ENCODE results near the gene TCF3. TPM values are rescaled to one million over a fixed set of nuclear protein-coding genes. Genes with fewer than 3 reads are reported as not detected.
"Not testable (repeated sequence)": the region's sequence is repeated elsewhere in the genome, so short reads cannot be mapped to it uniquely, and the experiment has no call there.

Gene TCF3
- total RNA-seq, 1 donor from 2014 or later = 172 TPM

DNA sequence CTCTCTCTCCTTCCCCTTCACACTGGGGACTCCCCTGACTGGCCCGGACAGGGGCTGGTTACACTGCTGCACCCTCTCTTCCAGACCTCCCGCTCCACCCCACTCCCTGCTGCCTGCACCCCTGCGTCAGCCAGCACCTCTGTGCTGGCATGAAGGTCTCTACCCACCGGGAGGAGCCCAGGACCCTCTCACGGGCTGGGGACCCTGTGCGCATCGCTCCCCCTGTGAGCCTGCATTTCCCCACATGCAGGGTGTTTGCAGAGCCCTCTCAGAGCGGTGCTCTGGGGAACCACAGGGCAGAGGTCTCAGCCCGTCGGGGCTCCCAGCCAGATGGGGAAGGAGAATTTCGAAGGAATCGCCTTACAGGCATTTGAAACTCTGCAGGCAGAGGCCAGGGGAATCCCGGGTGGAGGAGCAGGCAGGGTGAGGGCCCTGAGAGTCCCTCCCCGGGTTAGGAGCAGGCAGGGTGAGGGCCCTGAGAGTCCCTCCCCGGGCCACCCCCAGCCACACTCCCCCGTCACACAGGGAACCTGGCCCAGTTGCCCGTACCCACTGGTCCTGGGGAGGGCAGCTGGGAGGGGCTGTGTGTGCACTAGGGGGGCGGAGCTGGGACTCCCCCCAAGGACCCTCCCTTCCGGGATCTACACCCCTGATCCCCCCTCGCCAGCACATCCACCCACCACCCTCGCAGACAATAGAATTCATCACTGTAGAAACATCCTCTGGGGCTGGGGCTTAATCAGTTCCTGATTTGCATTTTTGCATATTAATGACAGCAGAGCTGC lies 16.3 kb upstream of the TCF3 start:
- Mint-ChIP-seq H3K27me3 (ENCODE audit: insufficient read depth) (peaks cover 33% of the 10 kb centered on the region), H3K27ac (no peak overlapping the region), H3K9me3 (no peaks in the 10 kb centered on the region), H3K36me3 (ENCODE audit: low read depth) (no peaks in the 10 kb centered on the region), H3K4me1 (ENCODE audit: low read depth) (peaks cover 5% of the 10 kb centered on the region), H3K4me3 (no peak overlapping the region)
- DNase-seq (ENCODE audit: low spot score) = no peak
- intact Hi-C loops (cut with micrococcal nuclease) = loop anchor here (1.0 kb wide), 1 partner anchor 9 kb away; no protein-coding TSS in a partner anchor

DNA sequence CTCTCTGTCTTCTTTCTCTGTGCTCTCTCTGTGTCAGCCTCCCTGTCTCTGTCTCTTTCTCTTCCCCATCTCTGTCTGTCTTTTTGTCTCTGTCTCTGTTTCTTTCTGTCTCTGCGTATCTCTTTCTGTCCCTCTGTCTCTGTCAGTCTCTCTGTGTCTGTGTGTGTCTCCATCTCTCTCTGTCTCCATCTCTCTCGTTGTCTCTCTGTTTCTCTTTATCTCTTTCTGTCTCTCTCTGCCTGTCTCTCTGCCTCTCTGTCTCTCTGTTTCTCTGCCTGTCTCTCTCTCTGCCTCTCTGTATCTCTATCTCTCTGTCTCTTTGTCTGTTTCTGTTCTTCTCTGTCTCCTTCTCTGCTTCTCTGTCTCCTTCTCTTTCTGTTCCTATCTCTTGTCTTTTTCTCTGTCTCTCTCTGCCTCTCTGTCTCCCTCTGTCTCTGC lies 15.7 kb upstream of the TCF3 start:
- no peaks in the 10 kb centered on the region for H3K9me3 Mint-ChIP-seq
- peaks cover 5% of the 10 kb centered on the region for H3K4me1 Mint-ChIP-seq (ENCODE audit: low read depth)
- no peak for DNase-seq (ENCODE audit: low spot score)
- no peak overlapping the region for H3K4me3 Mint-ChIP-seq
- no peaks in the 10 kb centered on the region for H3K36me3 Mint-ChIP-seq (ENCODE audit: low read depth)
- no peak overlapping the region for H3K27ac Mint-ChIP-seq
- intact Hi-C loops (cut with micrococcal nuclease) = loop anchor here (1.0 kb wide), 1 partner anchor 9 kb away; no protein-coding TSS in a partner anchor
- H3K27me3 Mint-ChIP-seq (ENCODE audit: insufficient read depth) = peaks cover 29% of the 10 kb centered on the region

DNA sequence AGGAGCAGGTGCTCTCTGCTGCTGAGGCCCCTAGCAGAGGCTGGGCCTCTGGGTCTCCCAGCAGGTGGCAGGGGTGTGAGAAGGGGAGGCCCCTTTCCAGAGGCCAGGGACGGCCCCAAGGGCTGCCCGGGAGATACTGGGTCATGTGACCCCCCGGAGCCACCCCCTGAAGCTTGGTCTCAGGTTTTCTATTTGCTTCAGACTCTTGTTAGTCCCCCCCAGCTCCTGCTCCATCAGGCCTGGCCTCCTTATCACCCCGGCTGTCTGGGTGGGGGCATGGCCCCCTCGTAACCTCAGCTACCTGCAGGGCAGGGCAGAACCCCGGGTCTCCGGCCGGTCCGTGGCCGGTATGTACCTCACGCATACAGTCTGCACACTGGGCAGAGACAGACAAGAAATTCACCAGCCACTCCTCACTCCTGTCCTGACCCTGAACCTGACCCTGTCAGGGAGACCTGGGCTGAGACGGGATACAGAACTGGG lies 13.2 kb upstream of the TCF3 start:
- H3K4me3 Mint-ChIP-seq = no peak overlapping the region

DNA sequence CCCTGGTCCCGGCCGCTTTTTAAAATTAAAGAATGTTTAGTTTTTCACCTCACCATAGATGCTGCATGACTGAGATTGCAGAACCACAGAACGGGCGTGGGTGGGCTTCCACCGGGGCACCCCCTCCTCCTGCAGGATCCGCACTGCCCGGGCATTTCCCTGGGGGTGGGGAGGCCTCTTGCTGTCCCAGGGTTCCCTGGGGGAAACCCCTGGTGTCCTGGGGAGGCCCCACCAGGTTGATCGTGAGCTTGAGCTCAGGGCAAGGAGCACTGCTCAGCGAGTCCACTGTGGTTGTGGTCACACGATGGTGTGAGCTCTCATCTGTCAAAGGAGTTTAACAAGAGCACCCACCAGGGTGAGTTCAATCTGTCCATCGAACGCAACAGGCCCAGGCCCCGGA lies 11.4 kb upstream of the TCF3 start:
- Mint-ChIP-seq H3K27ac (no peak overlapping the region), H3K9me3 (no peaks in the 10 kb centered on the region), H3K36me3 (ENCODE audit: low read depth) (no peaks in the 10 kb centered on the region), H3K4me1 (ENCODE audit: low read depth) (peaks cover 5% of the 10 kb centered on the region), H3K27me3 (ENCODE audit: insufficient read depth) (peaks cover 18% of the 10 kb centered on the region), H3K4me3 (no peak overlapping the region)
- intact Hi-C loops (cut with micrococcal nuclease) = no loop called here
- DNase-seq (ENCODE audit: low spot score) = no peak

More for the DNA sequence above, 13.2 kb upstream of the TCF3 start:
- peaks cover 20% of the 10 kb centered on the region for H3K27me3 Mint-ChIP-seq (ENCODE audit: insufficient read depth)
- H3K9me3 Mint-ChIP-seq = no peaks in the 10 kb centered on the region
- no peak overlapping the region for H3K27ac Mint-ChIP-seq
- H3K4me1 Mint-ChIP-seq (ENCODE audit: low read depth) = peaks cover 5% of the 10 kb centered on the region
- intact Hi-C loops (cut with micrococcal nuclease) = no loop called here
- no peaks in the 10 kb centered on the region for H3K36me3 Mint-ChIP-seq (ENCODE audit: low read depth)
- no peak for DNase-seq (ENCODE audit: low spot score)

DNA sequence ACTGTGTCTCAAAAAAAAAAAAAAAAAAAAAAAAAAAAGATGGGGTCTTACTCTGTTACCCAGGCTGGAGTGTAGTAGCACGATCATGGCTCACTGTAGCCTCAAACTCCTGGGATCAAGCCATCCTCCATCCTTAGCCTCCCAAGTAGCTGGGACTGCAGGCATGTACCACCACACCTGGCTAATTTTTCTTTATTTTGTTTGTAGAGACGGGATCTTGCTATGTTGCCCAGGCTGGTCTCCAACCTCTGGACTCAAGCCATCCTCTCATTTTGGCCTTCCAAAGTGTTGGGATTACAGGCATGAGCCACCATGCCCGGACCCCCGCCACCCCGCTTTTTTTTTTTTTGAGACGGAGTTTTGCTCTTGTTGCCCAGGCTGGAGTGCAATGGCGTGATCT lies 10.8 kb upstream of the TCF3 start:
- intact Hi-C loops (cut with micrococcal nuclease); H3K4me3 Mint-ChIP-seq; H3K27ac Mint-ChIP-seq; DNase-seq (ENCODE audit: low spot score); H3K4me1 Mint-ChIP-seq (ENCODE audit: low read depth); H3K36me3 Mint-ChIP-seq (ENCODE audit: low read depth); H3K9me3 Mint-ChIP-seq: not testable (repeated sequence)
- H3K27me3 Mint-ChIP-seq (ENCODE audit: insufficient read depth) = peaks cover 17% of the 10 kb centered on the region

DNA sequence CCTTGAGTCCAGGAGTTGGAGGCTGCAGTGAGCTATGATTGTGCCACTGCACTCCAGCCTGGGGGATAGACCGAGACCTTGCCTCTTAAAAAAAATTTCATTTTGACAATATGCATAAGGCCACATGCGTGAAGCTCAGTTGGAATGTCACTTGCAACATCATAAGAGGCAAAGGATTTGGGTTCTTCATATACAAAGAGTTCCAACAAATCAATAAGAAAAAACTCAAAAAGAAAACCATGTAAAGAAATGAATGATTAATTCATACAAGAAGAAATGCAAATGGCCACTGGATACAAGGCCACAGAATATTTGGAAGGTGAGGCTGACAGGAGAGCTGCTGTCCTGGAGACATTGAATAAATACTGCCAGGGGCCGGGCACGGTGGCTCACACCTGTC lies 9.6 kb upstream of the TCF3 start:
- H3K4me3 Mint-ChIP-seq = no peak overlapping the region
- peaks cover 9% of the 10 kb centered on the region for H3K27me3 Mint-ChIP-seq (ENCODE audit: insufficient read depth)
- no peaks in the 10 kb centered on the region for H3K4me1 Mint-ChIP-seq (ENCODE audit: low read depth)
- no peak for DNase-seq (ENCODE audit: low spot score)
- no peaks in the 10 kb centered on the region for H3K9me3 Mint-ChIP-seq
- no peak overlapping the region for H3K27ac Mint-ChIP-seq
- H3K36me3 Mint-ChIP-seq (ENCODE audit: low read depth) = no peaks in the 10 kb centered on the region
- intact Hi-C loops (cut with micrococcal nuclease) = no loop called here

DNA sequence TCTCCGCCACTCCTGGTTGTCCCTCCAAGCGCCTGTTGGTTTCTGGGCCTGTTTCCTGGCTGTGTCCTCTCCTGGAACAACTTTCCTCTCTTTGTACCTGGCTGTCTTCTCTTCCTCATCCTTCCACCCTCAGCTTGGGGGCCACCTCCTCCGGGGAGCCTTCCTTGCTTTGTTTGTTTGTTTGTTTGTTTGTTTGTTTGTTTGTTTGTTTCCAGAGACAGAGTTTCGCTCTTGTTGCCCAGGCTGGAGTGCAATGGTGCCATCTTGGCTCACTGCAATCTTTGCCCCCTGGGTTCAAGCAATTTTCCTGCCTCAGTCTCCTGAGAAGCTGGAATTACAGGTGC lies 6.6 kb upstream of the TCF3 start:
- Mint-ChIP-seq H3K9me3 (no peaks in the 10 kb centered on the region), H3K36me3 (ENCODE audit: low read depth) (no peaks in the 10 kb centered on the region), H3K27ac (no peak overlapping the region), H3K27me3 (ENCODE audit: insufficient read depth) (peaks cover 9% of the 10 kb centered on the region), H3K4me3 (no peak overlapping the region), H3K4me1 (ENCODE audit: low read depth) (no peaks in the 10 kb centered on the region)
- DNase-seq (ENCODE audit: low spot score) = no peak
- intact Hi-C loops (cut with micrococcal nuclease) = no loop called here

DNA sequence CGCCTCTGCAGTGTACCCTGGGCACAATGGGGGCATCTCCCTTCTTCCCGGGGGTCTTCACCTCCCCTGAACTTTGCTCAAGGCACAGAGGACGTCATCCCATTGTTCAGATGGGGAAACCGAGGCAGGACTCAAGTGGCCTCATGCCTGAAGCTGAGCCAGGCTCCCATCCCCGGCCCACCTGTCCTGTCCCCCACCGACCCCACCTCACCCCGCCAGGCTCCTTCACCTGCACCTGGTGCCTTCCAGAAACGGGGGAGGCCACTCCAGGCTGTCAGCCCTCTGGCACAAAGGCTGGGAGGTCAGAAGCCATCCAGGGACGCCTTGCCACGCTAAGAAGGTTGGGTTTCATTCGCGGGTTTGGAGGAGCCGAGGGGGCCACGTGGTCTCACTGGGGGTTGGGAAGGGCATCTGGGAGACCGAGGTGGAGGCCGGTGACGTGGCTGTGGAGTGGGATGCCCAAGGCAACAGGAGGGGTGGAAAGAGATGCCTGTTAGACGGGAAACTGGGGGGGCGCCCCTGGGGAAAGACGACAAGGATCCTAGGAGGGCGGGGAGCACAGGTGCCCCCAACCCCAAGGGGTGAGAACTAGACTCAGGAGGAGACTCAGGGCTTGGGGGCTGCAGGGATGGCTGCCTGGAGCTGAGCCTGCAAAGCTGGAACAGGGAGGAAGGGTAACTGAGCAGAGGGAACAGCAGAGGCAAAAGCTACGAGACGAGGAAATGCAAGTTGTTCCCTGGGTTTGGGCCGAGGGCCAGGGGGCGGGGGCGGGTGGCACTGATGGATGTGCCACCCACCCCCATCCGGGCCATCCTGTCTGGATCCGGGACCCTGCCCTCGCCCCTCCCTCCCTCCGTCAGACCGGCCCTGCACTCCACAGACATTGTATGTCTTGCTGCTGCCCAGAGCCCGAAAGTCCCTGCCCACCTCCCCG lies 6.0 kb upstream of the TCF3 start:
- intact Hi-C loops (cut with micrococcal nuclease) = no loop called here
- peaks cover 9% of the 10 kb centered on the region for H3K27me3 Mint-ChIP-seq (ENCODE audit: insufficient read depth)
- no peak overlapping the region for H3K4me3 Mint-ChIP-seq
- DNase-seq (ENCODE audit: low spot score) = no peak
- H3K27ac Mint-ChIP-seq = no peak overlapping the region
- H3K36me3 Mint-ChIP-seq (ENCODE audit: low read depth) = no peaks in the 10 kb centered on the region
- no peaks in the 10 kb centered on the region for H3K9me3 Mint-ChIP-seq
- H3K4me1 Mint-ChIP-seq (ENCODE audit: low read depth) = no peaks in the 10 kb centered on the region

DNA sequence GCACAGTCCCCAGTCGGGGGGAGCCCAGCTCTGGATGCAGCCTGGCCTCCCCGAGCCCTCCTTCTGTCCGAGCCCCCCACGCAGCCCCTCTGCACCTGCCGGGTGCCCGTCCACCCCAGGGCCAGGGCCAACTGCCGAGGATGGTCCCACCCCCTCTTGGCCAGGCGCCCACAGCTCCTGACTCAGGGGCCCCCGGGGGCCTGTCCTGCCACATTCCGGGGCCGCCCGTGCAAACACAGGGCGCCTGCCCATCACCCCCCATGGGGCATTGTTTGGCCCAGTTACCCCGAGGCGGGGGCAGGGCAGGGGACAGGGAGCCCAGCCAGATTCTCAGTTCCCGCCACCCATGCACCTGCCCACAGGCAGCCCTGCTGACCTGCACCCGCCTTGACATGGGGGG lies 5.3 kb upstream of the TCF3 start:
- Mint-ChIP-seq H3K4me1 (ENCODE audit: low read depth) (no peaks in the 10 kb centered on the region), H3K9me3 (no peaks in the 10 kb centered on the region), H3K36me3 (ENCODE audit: low read depth) (no peaks in the 10 kb centered on the region), H3K27me3 (ENCODE audit: insufficient read depth) (peaks cover 9% of the 10 kb centered on the region), H3K4me3 (no peak overlapping the region), H3K27ac (no peak overlapping the region)
- intact Hi-C loops (cut with micrococcal nuclease) = no loop called here
- no peak for DNase-seq (ENCODE audit: low spot score)

DNA sequence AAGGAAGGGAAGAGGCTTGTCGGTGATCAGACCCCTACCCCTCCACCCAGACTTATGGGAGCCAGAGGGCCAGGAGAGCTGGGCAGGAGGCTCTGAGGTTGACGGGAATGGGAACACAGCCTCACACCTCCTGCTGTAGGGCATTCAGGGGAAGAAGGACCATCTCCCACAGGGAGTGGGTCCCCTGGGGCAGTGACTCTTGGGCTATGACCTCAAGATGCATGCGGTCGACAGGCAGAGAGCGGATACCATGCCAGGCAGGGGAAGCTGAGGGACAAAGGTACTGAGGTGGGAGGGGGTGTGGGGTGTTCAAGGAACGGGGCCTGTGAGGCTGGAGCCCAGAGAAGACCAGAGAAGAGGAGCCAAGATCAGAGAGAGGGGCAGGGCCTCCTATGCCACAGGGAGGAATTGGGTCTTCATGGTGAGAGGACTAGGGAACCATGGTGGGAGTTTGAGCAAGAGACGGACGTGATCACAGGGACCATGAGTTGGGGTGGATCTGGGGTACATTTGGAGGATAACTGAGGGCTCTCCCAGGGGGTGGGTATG lies 4.6 kb upstream of the TCF3 start:
- intact Hi-C loops (cut with micrococcal nuclease) = no loop called here
- no peak for DNase-seq (ENCODE audit: low spot score)
- no peaks in the 10 kb centered on the region for H3K9me3 Mint-ChIP-seq
- no peak overlapping the region for H3K27ac Mint-ChIP-seq
- H3K36me3 Mint-ChIP-seq (ENCODE audit: low read depth) = no peaks in the 10 kb centered on the region
- no peak overlapping the region for H3K4me3 Mint-ChIP-seq
- H3K27me3 Mint-ChIP-seq (ENCODE audit: insufficient read depth) = peaks cover 9% of the 10 kb centered on the region
- no peaks in the 10 kb centered on the region for H3K4me1 Mint-ChIP-seq (ENCODE audit: low read depth)

DNA sequence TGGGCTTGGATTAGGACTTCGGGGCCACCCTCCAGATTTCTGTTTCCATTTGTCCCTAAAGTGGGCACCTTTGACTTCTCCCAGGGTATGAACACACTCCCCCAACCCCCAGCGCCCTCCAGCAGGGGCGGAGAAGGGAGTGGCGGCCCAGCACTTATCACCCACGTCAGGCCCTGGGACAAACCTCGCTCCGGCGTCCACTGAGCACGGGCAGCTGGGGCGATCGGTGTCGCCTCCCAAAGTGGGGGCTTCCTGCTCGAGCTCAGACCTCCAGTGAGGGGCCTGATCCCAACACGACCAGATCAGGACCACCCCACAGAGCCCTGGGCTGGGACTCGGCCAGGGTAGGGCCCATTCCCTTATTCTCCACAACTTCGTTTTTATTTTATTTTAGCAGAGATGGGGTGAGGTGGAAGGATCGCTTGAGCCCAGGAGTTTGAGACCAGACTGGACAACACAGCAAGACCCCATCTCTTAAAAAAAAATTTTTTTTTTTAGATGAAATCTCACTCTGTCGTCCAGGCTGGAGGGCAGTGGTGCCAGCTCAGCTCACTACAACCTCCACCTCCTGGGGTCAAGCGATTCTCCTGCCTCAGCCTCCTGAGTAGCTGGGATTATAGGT lies 3.7 kb upstream of the TCF3 start:
- Mint-ChIP-seq H3K9me3 (no peaks in the 10 kb centered on the region), H3K27ac (no peak overlapping the region), H3K4me3 (no peak overlapping the region), H3K36me3 (ENCODE audit: low read depth) (no peaks in the 10 kb centered on the region), H3K27me3 (ENCODE audit: insufficient read depth) (peaks cover 9% of the 10 kb centered on the region), H3K4me1 (ENCODE audit: low read depth) (peaks cover under 1% of the 10 kb centered on the region)
- intact Hi-C loops (cut with micrococcal nuclease) = no loop called here
- DNase-seq (ENCODE audit: low spot score) = no peak

DNA sequence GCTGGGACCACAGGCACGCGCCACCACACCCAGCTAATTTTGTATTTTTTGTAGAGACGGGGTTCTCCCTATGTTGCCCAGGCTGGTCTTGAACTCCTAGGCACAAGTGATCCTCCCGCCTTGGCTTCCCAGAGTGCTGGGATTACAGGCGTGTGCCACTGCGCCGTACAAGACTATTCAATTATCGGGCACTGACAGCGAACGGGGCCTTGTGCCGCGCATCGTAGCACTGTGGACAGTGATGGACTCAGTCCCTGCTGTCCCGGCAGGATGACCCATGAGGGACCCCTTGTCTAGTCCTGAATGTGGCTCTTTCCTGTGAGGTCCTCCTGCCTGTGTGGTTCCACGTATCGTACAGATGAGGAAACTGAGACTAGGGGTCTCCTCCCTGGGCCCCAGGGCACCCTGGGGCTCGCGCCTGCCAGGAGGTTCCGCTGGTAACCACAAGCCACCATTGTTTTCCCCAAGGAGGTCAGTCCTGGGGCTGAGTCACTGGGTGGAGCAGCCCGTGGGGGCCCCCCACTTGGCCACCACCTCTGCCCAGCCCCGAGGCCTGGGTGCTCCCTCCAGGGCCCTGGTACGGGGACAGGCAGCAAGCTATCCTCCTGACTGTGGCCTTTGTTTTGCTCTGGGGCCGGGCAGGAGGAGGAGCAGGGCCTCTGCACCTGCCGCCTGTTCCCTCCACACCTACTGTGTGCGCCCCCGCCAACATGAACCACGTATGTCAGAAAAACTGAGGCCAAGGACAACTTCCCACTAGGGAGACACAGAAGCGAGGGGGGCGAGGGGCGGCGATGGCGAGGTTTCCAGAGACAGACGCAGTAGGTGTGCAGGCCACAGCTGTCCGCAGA lies 2.9 kb upstream of the TCF3 start:
- no peak for DNase-seq (ENCODE audit: low spot score)
- no peak overlapping the region for H3K27ac Mint-ChIP-seq
- H3K4me1 Mint-ChIP-seq (ENCODE audit: low read depth) = peaks cover 7% of the 10 kb centered on the region
- no peaks in the 10 kb centered on the region for H3K36me3 Mint-ChIP-seq (ENCODE audit: low read depth)
- H3K4me3 Mint-ChIP-seq = no peak overlapping the region
- intact Hi-C loops (cut with micrococcal nuclease) = no loop called here
- H3K9me3 Mint-ChIP-seq = no peaks in the 10 kb centered on the region
- H3K27me3 Mint-ChIP-seq (ENCODE audit: insufficient read depth) = peaks cover 8% of the 10 kb centered on the region
